HG02973 (cell line): Measurements from ENCODE around the gene NMRAL1.
A peak's percentile ranks its signal among the peaks of the same experiment; 100 is the strongest.

Source experiments
- ATAC-seq: cut with Tn5 transposase; IDR thresholded peaks from one replicate; pipeline ENCODE4 v1.9.1; 2021; ENCODE audit warnings: moderate library complexity; ENCODE audit not compliant: unreplicated experiment

The NMRAL1 gene

DNA sequence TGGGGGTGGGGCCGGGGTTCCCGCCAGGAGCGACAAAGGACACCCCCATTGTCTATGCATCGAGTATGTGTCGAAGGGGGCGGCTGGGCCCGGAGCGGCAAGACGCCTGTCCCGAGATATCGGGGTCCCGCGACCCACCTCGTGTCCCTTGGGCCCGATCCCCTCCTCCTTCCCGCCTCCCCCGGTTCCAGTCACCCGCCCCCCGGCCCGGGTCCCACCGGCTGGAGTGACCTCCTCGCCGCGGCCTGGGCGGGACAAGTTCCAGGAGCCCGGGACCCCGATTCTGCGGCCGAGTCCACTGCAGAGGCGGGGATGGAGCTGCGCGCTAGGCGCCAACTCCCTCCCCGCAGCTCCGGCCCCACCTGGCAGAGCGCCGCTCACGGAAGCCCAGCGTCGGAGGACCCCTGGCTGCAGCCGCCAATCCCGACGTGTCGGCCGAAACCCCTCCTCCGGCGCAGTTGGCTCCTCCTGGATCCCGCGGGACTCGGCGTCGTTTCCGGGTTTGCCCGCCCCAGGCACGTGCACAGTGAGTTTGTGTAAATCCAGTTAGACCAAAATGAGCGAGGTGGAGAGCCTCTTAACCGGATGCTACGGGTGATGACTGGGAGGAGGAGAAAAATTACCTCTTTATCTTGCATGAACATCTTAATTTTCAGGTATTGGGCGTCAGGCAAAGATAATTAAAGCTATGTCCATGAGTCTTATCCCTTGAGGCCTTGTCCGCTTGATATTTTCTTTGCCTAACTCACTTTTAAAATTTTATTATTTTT is at the start of gene NMRAL1:
Gene NMRAL1, minus strand, starts transcription at position 434 of the 770 bp plus-strand sequence. CDS start 493 bp downstream, outside the sequence.
- peak; percentile 39 for ATAC-seq

DNA sequence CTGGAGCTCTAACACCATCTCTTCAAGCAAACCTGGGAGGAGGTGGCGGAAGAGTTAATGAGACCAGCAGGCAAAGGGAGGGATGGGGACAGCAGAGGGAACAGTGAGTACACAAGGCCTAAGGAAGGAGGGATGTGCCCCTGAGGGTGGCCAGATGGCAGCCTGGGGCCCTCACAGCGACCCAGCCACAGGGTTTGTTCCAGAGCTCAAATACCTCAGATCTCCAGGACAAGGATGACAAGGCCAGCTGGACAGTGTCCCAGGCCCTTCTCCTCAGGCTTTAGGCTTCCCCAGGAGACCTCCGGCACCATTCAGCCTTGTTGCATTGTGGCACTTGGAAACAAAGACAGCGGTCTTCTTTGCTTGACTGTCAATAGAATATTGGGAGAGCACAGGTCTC is 49.3 kb upstream of the NMRAL1 start:
- ATAC-seq = no peak

DNA sequence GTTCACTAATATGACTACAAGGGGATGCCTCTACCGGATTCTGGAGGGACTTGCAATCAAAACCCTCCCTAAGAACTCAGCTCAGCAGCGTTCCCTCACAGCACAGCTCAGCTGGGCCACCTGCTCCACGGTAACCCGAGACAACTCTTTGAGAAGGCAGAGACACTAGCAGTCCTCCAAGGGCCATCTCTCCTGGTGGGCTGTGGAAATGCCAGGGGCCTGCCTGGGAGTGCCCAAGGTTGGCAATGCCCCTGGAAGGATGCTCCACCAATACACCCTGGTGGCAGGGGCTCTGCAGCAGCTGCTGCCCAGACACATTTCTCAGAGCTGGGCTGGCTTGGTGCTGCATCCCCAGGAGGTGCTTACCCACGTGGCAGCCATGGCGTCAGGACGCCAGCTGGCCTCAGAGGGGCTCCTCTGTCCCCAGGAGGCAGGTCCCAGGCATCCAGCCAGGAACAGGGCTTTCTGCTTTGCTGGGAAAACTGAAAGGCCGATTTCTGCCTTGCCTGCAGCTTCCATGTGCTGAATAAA is 47.7 kb upstream of the NMRAL1 start:
- ATAC-seq = no peak

DNA sequence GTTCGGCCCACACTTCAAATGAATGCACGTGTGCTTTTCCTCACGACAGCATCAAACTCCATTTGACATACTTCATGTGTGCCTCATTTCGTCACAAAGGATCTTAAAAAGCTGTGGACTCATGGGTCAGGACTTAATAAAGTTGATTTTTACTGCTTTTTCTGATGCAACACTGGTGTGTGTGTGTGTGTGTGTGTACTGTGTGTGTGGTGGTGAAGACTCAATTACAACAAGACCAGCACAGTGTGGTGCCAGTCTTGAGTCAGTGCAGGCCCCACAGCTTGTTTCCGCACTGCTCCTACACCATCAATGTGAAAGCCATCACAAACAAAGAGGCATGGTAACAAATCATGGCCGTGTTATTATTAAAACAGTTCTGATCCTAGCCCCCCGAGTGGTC is 46.5 kb upstream of the NMRAL1 start:
- ATAC-seq = no peak

DNA sequence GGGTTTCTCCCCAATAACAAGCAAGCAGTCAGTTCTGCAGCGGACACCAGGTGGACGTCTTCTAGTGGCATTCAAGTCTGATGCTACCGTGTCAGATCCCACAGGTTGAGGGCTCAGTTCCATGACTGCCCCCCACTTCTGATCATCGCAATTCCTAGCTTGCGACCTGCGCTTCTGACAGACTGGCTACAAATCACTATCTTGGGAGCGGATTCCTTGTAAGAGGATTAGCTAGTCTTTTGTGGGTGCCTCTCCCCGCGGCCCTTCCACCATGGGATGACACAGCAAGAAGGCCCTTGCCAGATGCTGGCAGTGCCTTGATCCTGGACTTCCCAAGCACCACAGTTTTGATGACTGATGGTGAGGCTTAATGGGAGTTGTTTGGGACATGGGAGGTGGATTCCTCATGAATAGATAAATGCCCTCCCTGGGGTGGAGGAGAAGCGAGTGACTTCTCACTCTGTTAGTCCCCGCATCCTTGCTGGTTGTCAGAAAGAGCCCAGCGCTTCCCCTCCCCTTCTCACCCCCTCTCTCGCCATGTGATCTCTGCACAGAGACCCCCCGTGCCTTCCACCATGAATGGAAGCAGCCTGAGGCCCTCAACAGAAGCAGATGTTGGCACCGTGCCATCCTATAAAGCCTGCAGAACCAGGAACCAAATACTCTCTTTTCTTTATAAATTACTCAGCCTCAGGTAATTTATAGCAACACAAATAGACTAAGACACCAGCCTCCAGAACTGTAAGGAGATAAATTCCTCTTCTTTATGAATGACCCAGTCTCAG is 45.0 kb upstream of the NMRAL1 start:
- ATAC-seq = no peak

DNA sequence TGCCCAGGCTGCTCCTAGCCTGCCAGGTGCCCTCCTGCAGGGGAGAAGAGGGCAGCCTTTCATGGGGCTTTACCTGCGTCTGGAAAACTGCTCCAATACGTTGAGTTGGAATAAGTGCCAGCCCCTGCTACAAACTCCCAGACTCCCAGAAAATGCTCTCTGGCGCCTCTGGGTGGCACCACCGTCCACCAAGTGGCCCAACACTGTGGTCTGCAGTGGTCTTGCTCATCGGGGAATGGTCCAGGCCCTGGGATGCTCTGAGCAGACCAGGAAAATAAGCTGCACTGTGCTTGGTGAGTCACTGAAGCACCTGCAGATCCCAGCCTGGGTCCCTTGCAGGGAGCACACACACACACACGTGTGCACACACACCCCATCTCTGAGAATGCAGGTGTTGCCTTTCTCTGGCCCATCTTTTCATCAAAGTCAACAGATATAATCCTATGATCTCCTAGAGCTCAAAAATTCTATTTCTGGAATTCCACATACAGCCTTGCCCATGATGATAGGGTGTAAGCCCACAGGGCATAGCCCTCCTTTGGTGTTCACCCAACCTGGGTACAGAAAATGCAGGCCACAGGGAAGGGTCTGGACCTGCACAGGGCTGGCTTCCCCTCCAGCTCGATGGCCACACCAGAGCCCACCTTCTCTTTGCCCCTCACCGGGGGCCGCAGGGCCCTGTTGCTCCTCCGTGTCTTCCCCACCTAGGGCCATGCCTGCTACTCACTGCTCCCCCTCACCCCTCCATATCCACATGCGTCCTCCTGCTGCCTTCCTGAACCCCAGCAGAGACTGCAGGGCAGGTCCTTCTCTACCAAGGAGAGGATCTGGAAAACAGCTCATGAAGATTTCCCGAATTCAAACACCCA is 43.6 kb upstream of the NMRAL1 start:
- ATAC-seq = no peak

DNA sequence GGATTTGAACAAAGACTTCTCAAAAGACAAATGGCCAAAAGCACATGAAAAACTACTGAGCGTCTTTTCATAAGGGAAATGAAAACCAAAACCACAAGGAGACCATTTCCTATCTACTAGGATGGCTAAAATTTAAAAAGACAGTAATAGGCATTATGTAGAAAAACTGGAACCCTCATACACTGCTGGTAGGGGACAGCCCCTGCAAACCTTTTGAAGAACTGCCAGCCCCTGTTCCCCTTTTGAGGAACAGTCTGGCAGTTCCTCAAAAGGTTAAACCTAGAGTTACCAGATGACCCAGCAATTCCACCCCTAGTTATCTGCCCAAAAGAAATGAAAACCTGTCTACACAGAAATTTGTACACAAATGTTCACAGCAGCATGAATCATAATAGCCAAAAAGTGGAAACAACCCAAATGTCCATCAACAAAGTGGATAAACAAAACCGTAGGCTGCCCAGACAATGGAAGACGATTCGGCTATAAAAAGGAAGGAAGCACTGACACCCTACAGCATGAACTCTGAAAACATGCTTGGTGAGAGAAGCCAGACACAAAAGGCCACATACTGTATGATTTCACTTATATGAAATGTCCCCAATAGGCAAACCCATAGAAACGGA is 41.3 kb upstream of the NMRAL1 start:
- ATAC-seq = peak; percentile 45

DNA sequence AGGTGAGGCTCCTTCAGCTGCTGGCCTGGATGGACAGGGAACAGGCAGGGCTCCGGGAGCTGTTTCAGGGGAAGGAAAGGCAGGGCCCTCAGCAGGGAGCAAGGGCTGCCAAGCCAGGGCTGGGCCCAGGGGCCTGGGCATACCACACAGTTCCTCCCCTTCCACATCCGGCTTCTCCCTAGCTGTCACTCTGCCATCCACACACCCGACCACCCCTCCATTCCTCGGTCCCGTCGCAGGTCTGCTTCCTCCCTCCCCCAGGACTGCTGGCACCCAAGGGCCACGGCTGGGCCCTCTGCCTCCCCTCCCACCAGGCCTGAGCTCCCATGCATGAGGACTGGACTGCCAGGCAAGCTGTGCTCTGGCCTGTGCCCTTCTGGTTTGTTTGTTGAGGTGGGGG is 40.2 kb upstream of the NMRAL1 start:
- ATAC-seq = no peak

DNA sequence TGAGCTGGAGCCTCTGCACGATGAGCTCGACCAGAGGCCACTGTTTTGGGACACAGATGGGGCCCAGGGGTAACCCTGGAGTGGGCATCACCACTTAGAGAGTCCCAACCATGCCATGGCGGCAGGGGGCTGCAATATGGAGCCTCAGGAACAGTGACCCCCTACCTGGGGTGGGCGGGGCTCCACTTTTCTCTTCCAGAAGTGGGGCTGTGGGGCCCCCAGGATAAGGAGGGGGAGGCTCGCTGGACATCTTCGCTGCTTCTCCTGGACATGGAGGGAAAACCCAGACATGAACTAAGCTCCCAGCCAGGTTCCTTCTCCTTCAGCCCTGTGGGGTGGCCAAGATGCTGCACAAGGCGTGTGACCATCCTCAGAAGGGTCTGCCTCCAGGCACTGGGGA is 39.5 kb upstream of the NMRAL1 start:
- ATAC-seq = no peak

DNA sequence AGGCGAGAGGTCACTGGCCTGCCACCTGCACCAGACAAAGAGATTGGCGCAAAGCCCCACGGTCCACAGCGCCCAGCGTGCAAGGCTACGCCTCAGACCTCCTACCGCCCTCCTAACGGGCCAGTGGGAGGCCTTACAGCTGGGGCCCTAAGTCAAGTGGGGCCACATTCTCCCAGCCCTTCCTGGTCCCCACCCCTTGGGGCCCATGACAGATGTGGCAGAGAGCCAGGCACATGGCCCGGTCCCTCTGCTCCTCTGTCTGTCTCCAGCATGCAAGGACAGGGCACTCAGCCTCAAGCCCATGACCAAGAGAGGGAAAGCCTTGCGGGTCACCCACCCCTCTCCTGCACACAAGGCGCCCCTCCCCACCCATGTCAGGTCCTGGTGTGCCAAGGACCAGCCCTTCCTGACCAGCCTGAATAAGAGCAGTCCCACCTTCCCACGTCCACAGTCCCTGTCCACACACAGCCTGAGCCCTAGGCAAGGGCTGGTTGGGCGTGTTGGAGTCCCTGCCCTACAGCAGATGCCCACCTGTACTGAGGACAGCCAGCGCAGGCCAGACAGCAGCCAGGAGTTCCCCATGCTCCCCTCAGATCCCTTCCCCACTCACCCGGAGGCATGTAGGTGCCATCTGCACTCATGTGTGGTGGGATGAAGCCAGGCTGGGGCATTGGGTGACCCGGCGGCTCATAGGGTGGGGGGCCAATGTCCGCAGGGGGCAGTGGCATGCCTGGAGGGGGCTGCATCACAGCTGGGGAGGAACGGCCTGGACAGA is 38.8 kb upstream of the NMRAL1 start:
- no peak for ATAC-seq

DNA sequence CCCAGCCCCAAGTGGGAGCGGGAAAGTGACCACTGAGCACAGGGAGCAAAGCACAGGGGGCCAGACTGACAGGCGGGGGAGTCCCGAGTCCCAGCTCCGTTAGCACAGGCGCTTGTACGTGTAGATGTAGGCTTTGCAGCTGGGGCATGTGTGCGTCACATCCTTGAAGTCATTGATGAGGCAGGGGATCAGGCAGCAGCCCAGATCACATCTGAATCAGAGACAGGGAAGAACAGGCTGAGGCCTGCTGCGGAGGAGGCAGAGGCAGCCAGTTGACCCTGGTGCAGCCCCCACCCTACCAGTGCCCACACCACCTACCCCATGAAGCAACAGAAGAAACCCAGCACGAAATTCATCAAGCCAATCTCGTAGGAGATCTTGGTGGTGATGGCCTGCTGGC is 38.0 kb upstream of the NMRAL1 start:
- ATAC-seq = no peak

DNA sequence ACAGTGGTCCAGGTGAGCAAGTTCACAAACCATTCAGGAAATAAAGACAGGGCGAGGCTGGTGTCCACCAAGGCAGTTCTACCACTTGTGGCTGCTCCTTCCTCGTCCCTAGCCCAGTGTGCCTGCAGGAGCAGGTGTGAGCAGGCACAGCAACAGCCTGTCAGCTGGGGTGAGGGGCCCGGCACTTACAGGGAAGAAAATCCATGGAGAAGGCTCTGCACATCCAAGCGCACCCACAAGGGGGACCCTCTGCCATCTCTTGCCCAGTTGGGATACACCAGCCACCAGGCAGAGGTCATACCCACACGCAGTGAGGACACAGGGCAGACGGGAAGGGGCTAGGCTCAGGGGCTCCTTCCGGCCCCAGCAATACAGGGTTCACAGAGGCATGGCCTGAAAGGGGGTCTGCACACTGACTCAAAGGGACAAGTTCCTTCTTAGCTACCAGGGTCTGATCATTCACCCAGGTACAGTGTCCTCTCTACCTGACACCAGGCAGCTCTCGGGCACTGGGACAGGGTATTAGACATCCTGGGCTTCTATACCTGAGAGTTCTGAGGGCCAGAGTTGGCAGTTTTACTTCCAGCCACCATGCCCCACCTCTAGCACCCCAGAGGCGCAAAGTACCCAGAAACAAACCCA is 37.1 kb upstream of the NMRAL1 start:
- ATAC-seq = no peak

DNA sequence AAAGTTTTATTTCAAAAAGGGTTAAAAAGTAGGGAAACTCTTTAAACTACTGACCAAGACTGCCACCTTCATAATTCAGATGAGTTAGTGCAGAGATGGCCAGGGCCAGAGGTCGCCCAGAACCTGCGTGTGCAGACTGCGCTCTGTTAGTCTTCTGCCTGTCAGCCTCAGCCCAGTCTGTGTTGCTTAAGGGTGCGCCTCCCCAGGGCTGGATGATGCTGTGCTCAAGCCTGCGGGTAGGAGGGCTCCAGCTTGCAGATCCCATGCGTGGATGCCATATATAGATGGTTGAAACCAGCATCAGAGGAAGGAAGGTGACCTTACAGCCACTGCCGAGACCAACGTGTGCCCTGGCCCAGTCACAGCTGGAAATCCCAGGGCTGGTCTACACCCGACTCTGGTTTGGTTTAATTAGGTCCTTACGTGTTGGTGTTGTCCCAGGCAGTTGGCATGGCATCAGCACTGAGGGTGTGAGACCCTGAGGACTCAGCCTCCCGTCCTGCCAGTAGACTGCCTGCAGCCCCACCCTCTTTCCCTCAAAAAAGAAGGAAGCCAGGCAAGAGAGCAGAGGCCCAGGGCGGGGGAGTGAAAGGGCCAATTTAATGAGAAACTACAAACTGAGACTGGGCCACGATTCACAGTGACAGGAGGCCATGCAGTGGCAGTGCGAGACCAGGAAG is 36.5 kb upstream of the NMRAL1 start:
- ATAC-seq = no peak

DNA sequence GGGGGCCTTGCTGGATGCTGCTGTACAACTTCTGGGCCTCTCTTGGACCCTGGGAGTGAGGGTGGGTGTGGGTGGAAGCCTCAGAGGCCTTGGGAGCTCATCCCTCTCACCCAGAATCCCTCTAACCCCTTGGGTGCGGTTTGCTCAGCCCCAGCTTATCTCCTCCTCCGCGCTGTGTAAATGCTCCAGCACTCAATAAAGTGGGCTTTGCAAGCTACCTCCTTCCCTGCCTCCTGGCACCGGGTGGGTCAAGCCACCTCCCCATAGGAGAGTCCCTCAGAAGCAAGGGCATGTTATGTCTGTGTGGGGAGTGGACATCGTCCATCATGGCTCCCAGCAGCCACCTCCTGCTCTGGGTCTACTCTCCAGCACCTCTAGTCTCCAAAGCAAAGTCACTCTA is 35.7 kb upstream of the NMRAL1 start:
- ATAC-seq = no peak

DNA sequence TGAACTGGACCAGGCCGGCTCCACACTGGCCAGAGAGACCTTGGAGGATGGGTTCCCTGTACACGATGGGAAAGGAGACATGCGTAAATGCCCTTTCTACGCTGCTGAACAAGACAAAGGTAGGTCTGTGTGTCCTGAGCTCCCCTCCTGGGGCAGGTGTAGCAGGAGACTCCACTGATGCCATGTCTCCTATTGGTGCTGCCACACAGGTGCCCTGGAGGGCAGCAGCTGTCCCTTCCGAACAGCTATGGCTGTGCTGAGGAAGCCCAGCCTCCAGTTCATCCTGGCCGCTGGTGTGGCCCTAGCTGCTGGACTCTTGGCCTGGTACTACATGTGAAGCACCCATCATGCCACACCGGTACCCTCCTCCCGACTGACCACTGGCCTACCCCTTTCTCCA is 35.0 kb upstream of the NMRAL1 start:
- ATAC-seq = no peak

DNA sequence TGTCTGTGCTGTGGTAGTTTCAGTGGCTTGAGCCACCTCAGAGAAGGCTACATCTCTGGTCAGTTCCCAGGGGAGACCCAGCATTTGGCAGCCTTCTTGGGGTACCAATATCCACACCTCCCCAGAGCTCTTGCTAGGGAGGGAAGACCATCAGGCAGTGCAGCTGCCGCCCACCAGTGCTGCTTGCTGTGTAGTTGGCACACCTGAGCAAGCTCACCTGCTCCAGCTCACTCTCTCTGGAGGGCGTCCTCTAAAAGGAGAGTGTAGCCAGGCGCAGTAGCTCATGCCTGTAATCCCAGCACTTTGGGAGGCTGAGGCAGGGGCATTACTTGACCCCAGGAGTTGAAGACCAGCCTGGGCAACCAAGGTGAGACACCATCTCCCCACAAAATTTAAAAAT is 34.4 kb upstream of the NMRAL1 start:
- ATAC-seq = no peak

DNA sequence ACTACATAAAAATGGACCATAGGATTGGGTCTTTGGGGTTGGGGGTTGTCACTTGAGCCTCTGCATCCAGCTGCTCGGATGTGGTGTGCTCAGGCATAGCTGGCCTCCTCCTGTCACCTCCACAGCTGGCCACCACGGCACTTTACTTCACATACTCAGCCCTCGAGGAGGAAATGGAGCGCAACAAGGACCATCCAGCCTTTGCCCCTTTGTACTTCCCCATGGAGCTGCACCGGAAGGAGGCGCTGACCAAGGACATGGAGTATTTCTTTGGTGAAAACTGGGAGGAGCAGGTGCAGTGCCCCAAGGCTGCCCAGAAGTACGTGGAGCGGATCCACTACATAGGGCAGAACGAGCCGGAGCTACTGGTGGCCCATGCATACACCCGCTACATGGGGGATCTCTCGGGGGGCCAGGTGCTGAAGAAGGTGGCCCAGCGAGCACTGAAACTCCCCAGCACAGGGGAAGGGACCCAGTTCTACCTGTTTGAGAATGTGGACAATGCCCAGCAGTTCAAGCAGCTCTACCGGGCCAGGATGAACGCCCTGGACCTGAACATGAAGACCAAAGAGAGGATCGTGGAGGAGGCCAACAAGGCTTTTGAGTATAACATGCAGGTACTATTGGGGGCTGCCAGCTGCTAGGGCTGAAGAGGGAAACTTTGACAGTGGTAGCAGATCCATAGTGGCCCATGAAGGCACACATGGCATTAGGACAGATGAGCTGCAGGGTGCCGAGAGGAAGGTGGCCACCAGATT is 33.3 kb upstream of the NMRAL1 start:
- no peak for ATAC-seq

DNA sequence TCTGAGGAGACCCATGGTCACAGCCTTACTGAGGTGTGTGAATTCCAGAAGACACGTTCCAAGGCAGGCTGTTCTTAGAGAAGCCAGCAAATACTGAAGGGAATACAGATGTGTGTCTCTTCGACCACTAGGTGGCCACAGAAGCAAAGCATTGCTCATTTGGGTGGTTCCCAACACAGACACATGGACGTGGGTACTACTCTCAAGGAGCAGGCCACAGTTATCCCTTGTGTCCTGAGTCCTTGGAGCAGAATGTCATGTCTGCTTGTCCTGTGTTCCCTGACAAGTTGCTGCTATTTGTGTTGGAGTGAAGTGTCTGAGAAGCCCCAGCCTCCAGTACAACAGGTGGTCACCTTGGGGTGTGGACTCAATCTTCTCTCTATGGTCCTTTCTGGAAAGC is 32.0 kb upstream of the NMRAL1 start:
- peak; percentile 45 for ATAC-seq
